Panc1 (cell line): ENCODE data around the gene C1S.

Source experiments
- POLR2AphosphoS5 ChIP-seq: IDR thresholded peaks from 2 replicates; pipeline ENCODE4 v1.6.1; 2012; ENCODE audit warnings: mild to moderate bottlenecking, low read depth, low read length, moderate library complexity
- REST ChIP-seq, 2 experiments: IDR thresholded peaks; 2 replicates each; pipeline ENCODE4 v1.6.1; 2011 to 2012; ENCODE audit warnings: low read depth in 2 of 2, control low read depth in 1 of 2, low read length in 1 of 2, mild to moderate bottlenecking in 1 of 2, moderate library complexity in 1 of 2; ENCODE audit not compliant: insufficient read depth in 1 of 2
- SIN3A ChIP-seq: IDR thresholded peaks from 2 replicates; pipeline ENCODE4 v1.6.1; 2012; ENCODE audit warnings: low read depth, mild to moderate bottlenecking, low read length, moderate library complexity, borderline replicate concordance; ENCODE audit not compliant: insufficient read depth
- TCF7L2 ChIP-seq: IDR thresholded peaks from 2 replicates; pipeline ENCODE4 v1.6.1; 2011; ENCODE audit warnings: mild to moderate bottlenecking, low read depth, low read length, inconsistent platforms
- TF ChIP-seq, protein P1 (sequence below): fragments of 450-650 bp; IDR thresholded peaks from 2 replicates; pipeline ENCODE4 v1.5.1; 2017; ENCODE audit warnings: mild to moderate bottlenecking

GRCh38 chr12:7068240-7068993 is 7.9 kb downstream of the C1S start:
- TF ChIP-seq, protein P1, sequence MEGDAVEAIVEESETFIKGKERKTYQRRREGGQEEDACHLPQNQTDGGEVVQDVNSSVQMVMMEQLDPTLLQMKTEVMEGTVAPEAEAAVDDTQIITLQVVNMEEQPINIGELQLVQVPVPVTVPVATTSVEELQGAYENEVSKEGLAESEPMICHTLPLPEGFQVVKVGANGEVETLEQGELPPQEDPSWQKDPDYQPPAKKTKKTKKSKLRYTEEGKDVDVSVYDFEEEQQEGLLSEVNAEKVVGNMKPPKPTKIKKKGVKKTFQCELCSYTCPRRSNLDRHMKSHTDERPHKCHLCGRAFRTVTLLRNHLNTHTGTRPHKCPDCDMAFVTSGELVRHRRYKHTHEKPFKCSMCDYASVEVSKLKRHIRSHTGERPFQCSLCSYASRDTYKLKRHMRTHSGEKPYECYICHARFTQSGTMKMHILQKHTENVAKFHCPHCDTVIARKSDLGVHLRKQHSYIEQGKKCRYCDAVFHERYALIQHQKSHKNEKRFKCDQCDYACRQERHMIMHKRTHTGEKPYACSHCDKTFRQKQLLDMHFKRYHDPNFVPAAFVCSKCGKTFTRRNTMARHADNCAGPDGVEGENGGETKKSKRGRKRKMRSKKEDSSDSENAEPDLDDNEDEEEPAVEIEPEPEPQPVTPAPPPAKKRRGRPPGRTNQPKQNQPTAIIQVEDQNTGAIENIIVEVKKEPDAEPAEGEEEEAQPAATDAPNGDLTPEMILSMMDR, result no peak
- TF ChIP-seq SIN3A, result no peak
- no peak for TF ChIP-seq REST (IDR thresholded peaks at IDR 0.05; ENCODE audit: insufficient read depth in 1 of 2, low read depth in 2 of 2, low read length in 1 of 2)
- no peak for TF ChIP-seq POLR2AphosphoS5
- no peak for TF ChIP-seq TCF7L2
